ENCODE measurements around the gene CD300E.

Gene CD300E

DNA sequence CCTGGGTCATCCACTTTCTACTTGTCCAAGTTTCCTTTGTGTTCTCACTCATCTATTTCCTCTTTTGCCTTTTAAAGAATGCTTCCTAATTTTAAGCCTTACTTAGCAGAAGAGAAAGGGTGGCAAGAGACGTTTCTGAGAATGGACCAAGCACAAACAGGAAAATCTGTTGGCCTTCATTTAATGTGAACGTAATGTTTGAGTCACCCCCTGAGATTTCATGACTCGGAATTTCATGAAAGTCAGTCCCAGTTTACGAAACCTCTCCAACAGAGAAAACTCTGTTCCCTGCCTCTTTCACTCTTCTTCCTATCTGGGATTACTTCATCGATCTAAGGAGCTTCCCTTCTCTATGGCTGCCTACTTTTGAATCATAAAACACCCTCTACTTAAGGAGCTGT lies at the start of gene CD300E:
Gene CD300E (minus strand): TSS at position 46 of the 401 bp plus-strand sequence. CDS start 117 bp downstream, outside the sequence.
- H3K9ac ChIP-seq (ENCODE audit: low read depth, low read length): no peak within 1 kb of the TSS
- H3K36me3 ChIP-seq (ENCODE audit: control insufficient read depth, insufficient read depth, low read length): no peaks in the 10 kb centered on the region
- no peaks in the 10 kb centered on the region for H3K9me3 ChIP-seq (ENCODE audit: control insufficient read depth, insufficient read depth, low read length)
- peaks cover 5% of the 10 kb centered on the region for H3K27me3 ChIP-seq (ENCODE audit: control insufficient read depth, insufficient read depth, low read length)
- no peaks in the 10 kb centered on the region for H3K4me1 ChIP-seq (ENCODE audit: control insufficient read depth, insufficient read depth, low read length)
- no peak within 1 kb of the TSS for H3K4me3 ChIP-seq (ENCODE audit: low read depth, low read length)

DNA sequence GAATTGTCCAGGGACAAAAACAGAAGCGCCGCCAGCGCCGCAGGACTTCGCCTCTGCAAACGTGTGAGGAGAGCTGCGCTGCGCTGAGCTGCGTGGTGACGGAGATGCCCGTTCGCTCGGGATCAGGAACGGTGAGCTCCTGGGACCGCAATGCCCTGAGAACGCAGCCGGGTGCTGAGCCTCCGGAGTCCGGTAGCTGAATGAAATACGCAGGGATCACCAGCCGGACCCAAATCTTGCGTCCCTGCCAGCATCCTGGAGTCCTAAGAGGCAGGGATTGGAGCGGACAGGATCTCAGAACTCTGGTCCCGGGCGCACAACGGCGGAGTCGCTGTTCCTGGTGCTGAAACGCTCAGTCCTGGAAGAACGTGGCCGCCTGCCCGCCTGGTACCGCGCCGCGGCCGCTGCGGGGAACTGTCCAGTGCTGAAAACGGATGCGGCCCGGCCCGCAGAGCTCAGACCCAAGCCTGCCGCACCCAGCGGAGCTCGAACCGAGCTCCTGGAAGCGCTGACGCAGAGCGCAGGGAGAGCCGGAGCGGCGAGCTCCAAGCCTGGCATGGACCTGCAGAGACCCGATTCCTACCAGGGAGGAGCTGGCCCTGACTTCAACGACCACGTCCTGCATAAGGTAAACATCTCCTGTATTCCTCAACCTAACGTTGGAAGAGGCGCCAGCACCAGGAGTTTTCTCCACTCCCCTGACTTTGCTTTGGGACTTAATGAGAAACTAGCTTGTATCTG lies 47.7 kb upstream of the CD300E start:
- Histone ChIP-seq H3K27me3 (ENCODE audit: control insufficient read depth, insufficient read depth, low read length) (peaks cover 60% of the 10 kb centered on the region), H3K4me1 (ENCODE audit: control insufficient read depth, insufficient read depth, low read length) (peaks cover 6% of the 10 kb centered on the region), H3K9ac (ENCODE audit: low read depth, low read length) (no peak overlapping the region), H3K36me3 (ENCODE audit: control insufficient read depth, insufficient read depth, low read length) (no peaks in the 10 kb centered on the region), H3K4me3 (ENCODE audit: low read depth, low read length) (peak overlapping the region; percentile 4), H3K9me3 (ENCODE audit: control insufficient read depth, insufficient read depth, low read length) (no peaks in the 10 kb centered on the region)

DNA sequence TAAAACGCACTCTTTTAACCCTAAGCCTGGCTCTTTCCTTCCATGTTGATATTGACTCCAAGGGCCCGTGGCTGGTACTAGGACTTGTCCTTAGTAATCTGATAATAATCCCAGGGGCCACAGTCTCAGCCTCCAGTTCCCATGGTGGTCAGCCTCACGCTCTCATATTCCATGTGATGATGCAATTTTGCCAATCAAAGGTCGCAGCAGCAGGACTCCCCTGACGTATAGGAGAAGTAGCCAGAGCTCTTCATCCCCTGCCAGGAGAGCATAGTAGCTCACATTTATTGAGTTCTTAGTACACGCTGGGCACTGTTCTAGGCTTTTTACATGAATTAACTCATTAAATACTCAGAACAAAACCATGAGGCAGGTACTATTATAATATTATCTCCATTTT lies 46.8 kb upstream of the CD300E start:
- Histone ChIP-seq H3K4me1 (ENCODE audit: control insufficient read depth, insufficient read depth, low read length) (peaks cover 6% of the 10 kb centered on the region), H3K27me3 (ENCODE audit: control insufficient read depth, insufficient read depth, low read length) (peaks cover 60% of the 10 kb centered on the region), H3K4me3 (ENCODE audit: low read depth, low read length) (peak overlapping the region; percentile 4), H3K9me3 (ENCODE audit: control insufficient read depth, insufficient read depth, low read length) (no peaks in the 10 kb centered on the region), H3K36me3 (ENCODE audit: control insufficient read depth, insufficient read depth, low read length) (no peaks in the 10 kb centered on the region), H3K9ac (ENCODE audit: low read depth, low read length) (no peak overlapping the region)

GRCh38 chr17:74663561-74663960 lies 40.0 kb upstream of the CD300E start:
- Histone ChIP-seq H3K9ac (ENCODE audit: low read depth, low read length) (no peak overlapping the region), H3K27me3 (ENCODE audit: control insufficient read depth, insufficient read depth, low read length) (peaks cover 13% of the 10 kb centered on the region), H3K9me3 (ENCODE audit: control insufficient read depth, insufficient read depth, low read length) (no peaks in the 10 kb centered on the region), H3K4me3 (ENCODE audit: low read depth, low read length) (no peak overlapping the region), H3K4me1 (ENCODE audit: control insufficient read depth, insufficient read depth, low read length) (peaks cover 2% of the 10 kb centered on the region), H3K36me3 (ENCODE audit: control insufficient read depth, insufficient read depth, low read length) (no peaks in the 10 kb centered on the region)

DNA sequence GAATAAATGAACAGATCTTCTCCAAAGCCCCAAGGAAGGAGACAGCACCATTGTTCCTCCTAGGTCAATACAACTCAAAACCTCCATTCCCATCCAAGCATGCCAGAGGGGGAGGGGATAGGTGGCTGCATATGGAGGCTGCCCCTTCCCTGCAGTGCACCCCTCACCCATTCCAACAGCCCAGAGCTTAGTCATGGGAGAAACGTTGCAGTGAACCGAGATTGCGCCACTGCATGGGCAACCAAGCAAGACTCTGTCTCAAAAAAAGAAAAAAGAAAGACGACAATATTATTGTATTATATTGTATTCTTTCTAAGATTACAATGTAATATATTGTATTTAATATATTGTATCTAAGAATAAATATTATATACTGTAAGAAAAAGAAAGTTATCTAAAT lies 36.4 kb upstream of the CD300E start:
- Histone ChIP-seq H3K9me3 (ENCODE audit: control insufficient read depth, insufficient read depth, low read length) (no peaks in the 10 kb centered on the region), H3K4me3 (ENCODE audit: low read depth, low read length) (no peak overlapping the region), H3K27me3 (ENCODE audit: control insufficient read depth, insufficient read depth, low read length) (peaks cover 3% of the 10 kb centered on the region), H3K4me1 (ENCODE audit: control insufficient read depth, insufficient read depth, low read length) (peaks cover 2% of the 10 kb centered on the region), H3K36me3 (ENCODE audit: control insufficient read depth, insufficient read depth, low read length) (no peaks in the 10 kb centered on the region), H3K9ac (ENCODE audit: low read depth, low read length) (no peak overlapping the region)

- H3K4me1 ChIP-seq (ENCODE audit: control insufficient read depth, insufficient read depth, low read length): peaks cover 1% of the 10 kb centered on the region
- no peak overlapping the region for H3K9ac ChIP-seq (ENCODE audit: low read depth, low read length)
- no peaks in the 10 kb centered on the region for H3K9me3 ChIP-seq (ENCODE audit: control insufficient read depth, insufficient read depth, low read length)
- H3K36me3 ChIP-seq (ENCODE audit: control insufficient read depth, insufficient read depth, low read length): no peaks in the 10 kb centered on the region
- H3K27me3 ChIP-seq (ENCODE audit: control insufficient read depth, insufficient read depth, low read length): no peaks in the 10 kb centered on the region
- no peak overlapping the region for H3K4me3 ChIP-seq (ENCODE audit: low read depth, low read length)
Measured at GRCh38 chr17:74658620-74659019, 35.1 kb upstream of the CD300E start.

GRCh38 chr17:74654742-74655141 lies 31.2 kb upstream of the CD300E start:
- H3K36me3 ChIP-seq (ENCODE audit: control insufficient read depth, insufficient read depth, low read length): no peaks in the 10 kb centered on the region
- no peak overlapping the region for H3K9ac ChIP-seq (ENCODE audit: low read depth, low read length)
- no peak overlapping the region for H3K4me3 ChIP-seq (ENCODE audit: low read depth, low read length)
- no peaks in the 10 kb centered on the region for H3K9me3 ChIP-seq (ENCODE audit: control insufficient read depth, insufficient read depth, low read length)
- no peaks in the 10 kb centered on the region for H3K4me1 ChIP-seq (ENCODE audit: control insufficient read depth, insufficient read depth, low read length)
- peaks cover 17% of the 10 kb centered on the region for H3K27me3 ChIP-seq (ENCODE audit: control insufficient read depth, insufficient read depth, low read length)

DNA sequence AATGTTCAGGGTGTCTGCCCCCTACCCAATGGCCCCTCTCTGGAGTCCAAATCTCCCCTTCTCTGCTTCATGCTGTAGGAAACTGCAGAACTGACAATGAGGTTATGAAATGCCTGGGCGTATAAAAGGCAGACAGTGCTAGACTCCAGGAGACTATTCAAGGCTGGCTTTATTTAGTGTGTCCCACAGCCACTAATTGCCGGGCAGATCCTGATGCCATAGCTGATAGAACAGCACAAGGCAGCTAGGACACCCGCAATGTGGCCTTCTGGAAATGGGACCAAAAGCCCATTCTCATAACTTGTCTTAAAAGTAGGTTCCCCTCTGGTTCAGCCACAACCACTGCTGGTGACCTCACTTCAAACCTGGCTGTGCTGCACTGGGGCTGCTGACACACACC lies 28.5 kb upstream of the CD300E start:
- Histone ChIP-seq H3K9me3 (ENCODE audit: control insufficient read depth, insufficient read depth, low read length) (no peaks in the 10 kb centered on the region), H3K27me3 (ENCODE audit: control insufficient read depth, insufficient read depth, low read length) (peaks cover 17% of the 10 kb centered on the region)

DNA sequence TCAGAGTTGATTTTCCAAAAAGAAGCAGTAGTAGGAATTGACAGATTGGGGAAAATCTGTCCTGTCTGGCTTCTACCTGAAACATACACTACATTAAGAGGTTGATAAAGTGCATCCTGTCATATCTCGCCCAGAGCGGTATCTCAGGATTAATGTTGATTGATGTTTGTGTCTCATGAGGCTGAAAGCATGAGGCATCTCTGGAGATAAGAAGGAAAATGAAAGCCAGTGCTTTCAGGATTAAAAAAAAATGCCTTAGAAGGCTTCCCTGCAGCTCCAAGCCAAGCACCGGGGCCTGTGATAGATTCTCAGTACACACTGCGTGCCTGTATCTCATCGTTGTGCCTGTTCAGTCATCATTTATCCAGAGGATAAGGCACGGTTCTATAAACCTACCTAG lies 26.4 kb upstream of the CD300E start:
- H3K9ac ChIP-seq (ENCODE audit: low read depth, low read length): no peak overlapping the region

More for the DNA sequence above, 28.5 kb upstream of the CD300E start:
- Histone ChIP-seq H3K4me3 (ENCODE audit: low read depth, low read length) (no peak overlapping the region), H3K9ac (ENCODE audit: low read depth, low read length) (no peak overlapping the region), H3K4me1 (ENCODE audit: control insufficient read depth, insufficient read depth, low read length) (no peaks in the 10 kb centered on the region), H3K36me3 (ENCODE audit: control insufficient read depth, insufficient read depth, low read length) (no peaks in the 10 kb centered on the region)

GRCh38 chr17:74647871-74648672 lies 24.5 kb upstream of the CD300E start:
- H3K4me3 ChIP-seq (ENCODE audit: low read depth, low read length): no peak overlapping the region
- no peaks in the 10 kb centered on the region for H3K4me1 ChIP-seq (ENCODE audit: control insufficient read depth, insufficient read depth, low read length)
- no peaks in the 10 kb centered on the region for H3K36me3 ChIP-seq (ENCODE audit: control insufficient read depth, insufficient read depth, low read length)
- no peak overlapping the region for H3K9ac ChIP-seq (ENCODE audit: low read depth, low read length)
- no peaks in the 10 kb centered on the region for H3K9me3 ChIP-seq (ENCODE audit: control insufficient read depth, insufficient read depth, low read length)
- H3K27me3 ChIP-seq (ENCODE audit: control insufficient read depth, insufficient read depth, low read length): peaks cover 13% of the 10 kb centered on the region

More for the DNA sequence above, 26.4 kb upstream of the CD300E start:
- no peaks in the 10 kb centered on the region for H3K36me3 ChIP-seq (ENCODE audit: control insufficient read depth, insufficient read depth, low read length)
- H3K9me3 ChIP-seq (ENCODE audit: control insufficient read depth, insufficient read depth, low read length): no peaks in the 10 kb centered on the region
- no peaks in the 10 kb centered on the region for H3K4me1 ChIP-seq (ENCODE audit: control insufficient read depth, insufficient read depth, low read length)
- H3K4me3 ChIP-seq (ENCODE audit: low read depth, low read length): no peak overlapping the region
- H3K27me3 ChIP-seq (ENCODE audit: control insufficient read depth, insufficient read depth, low read length): peaks cover 17% of the 10 kb centered on the region

DNA sequence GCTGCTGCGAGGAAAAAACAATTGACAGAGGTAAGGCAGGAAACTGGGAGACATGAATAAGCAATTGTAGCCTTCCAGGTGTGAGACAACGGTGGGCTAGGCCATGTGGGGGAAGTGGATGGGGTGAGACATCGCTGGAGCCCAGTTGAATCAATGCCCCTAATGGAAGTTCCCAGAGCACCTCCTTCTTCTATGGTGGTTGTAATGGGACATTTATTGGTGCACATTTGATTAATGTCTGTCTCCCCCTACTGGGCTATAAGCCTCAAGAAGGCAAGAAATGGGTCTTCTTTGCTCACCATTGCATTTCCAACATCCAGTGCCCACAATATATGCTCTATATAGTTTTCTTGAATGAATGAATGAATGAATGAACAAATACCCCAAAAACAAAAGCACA lies 22.7 kb upstream of the CD300E start:
- H3K4me1 ChIP-seq (ENCODE audit: control insufficient read depth, insufficient read depth, low read length): no peaks in the 10 kb centered on the region
- no peak overlapping the region for H3K9ac ChIP-seq (ENCODE audit: low read depth, low read length)
- no peaks in the 10 kb centered on the region for H3K9me3 ChIP-seq (ENCODE audit: control insufficient read depth, insufficient read depth, low read length)
- peaks cover 4% of the 10 kb centered on the region for H3K27me3 ChIP-seq (ENCODE audit: control insufficient read depth, insufficient read depth, low read length)
- H3K4me3 ChIP-seq (ENCODE audit: low read depth, low read length): no peak overlapping the region
- H3K36me3 ChIP-seq (ENCODE audit: control insufficient read depth, insufficient read depth, low read length): no peaks in the 10 kb centered on the region

- peaks cover under 1% of the 10 kb centered on the region for H3K27me3 ChIP-seq (ENCODE audit: control insufficient read depth, insufficient read depth, low read length)
Measured at GRCh38 chr17:74645010-74645409, 21.5 kb upstream of the CD300E start.

More at GRCh38 chr17:74645010-74645409, 21.5 kb upstream of the CD300E start:
- H3K4me3 ChIP-seq (ENCODE audit: low read depth, low read length): no peak overlapping the region
- no peaks in the 10 kb centered on the region for H3K9me3 ChIP-seq (ENCODE audit: control insufficient read depth, insufficient read depth, low read length)
- no peak overlapping the region for H3K9ac ChIP-seq (ENCODE audit: low read depth, low read length)
- no peaks in the 10 kb centered on the region for H3K4me1 ChIP-seq (ENCODE audit: control insufficient read depth, insufficient read depth, low read length)
- H3K36me3 ChIP-seq (ENCODE audit: control insufficient read depth, insufficient read depth, low read length): no peaks in the 10 kb centered on the region

Measured in iPS-15b (cell line).